Endothelial cell of umbilical vein (primary cell): ENCODE results near the gene PERP. TPM values are rescaled to one million over a fixed set of nuclear protein-coding genes. Genes with fewer than 3 reads are reported as not detected.

Source experiments
- BruUV-seq: library from RNA; stranded (reverse); fragments of 400-500 nt; replicated peaks from 2 replicates; lab custom pipeline; 2021; lab: Mats Ljungman, UMichigan
- CTCF ChIA-PET: fragments of 300-600, 350-600 bp; sonication (Branson Sonifier 250); formaldehyde crosslinking; loops from one replicate; lab custom pipeline; 2021; ENCODE audit warnings: antibody characterized with exemption, inconsistent platforms; lab: Charles Lee
- POLR2A ChIA-PET: fragments of 300-600, 350-600 bp; sonication (Branson Sonifier 250); formaldehyde crosslinking; loops from one replicate; lab custom pipeline; 2021; ENCODE audit warnings: antibody characterized with exemption, inconsistent platforms; lab: Charles Lee
- DNase-seq: peaks from one replicate; pipeline ENCODE4 v3.0.0-alpha.2; 2011; ENCODE audit warnings: low read depth, low spot score
- FAIRE-seq: peaks from 2 replicates; lab custom pipeline; 2011; peaks lifted over from hg19 to GRCh38; lab: Jason Lieb, UNC
- H2AFZ ChIP-seq: 2 replicates; pipeline ENCODE4 v1.6.0; 2012; ENCODE audit warnings: low read depth, low read length, control low read depth, inconsistent platforms
- H3K27ac ChIP-seq: 2 replicates; pipeline ENCODE4 v1.5.1; 2011; ENCODE audit warnings: low read depth, mild to moderate bottlenecking, control low read depth, low read length, moderate library complexity; ENCODE audit not compliant: insufficient read depth
- H3K27me3 ChIP-seq, 2 experiments: 2 replicates each; pipeline versions ENCODE4 v1.6.0 to v1.6.1; 2011; ENCODE audit warnings: low read length in 2 of 2, mixed read lengths in 1 of 2; ENCODE audit not compliant: control insufficient read depth in 2 of 2, insufficient read depth in 2 of 2
- H3K36me3 ChIP-seq, 2 experiments: 2 replicates in 1 of 2; 3 replicates in 1 of 2; pipeline ENCODE4 v1.5.1; 2011; ENCODE audit warnings: low read length in 2 of 2, mild to moderate bottlenecking in 1 of 2, moderate library complexity in 1 of 2; ENCODE audit not compliant: control insufficient read depth in 2 of 2, insufficient read depth in 2 of 2; ENCODE audit errors: extremely low read depth in 1 of 2
- H3K4me1 ChIP-seq: 3 replicates; pipeline ENCODE4 v1.5.1; 2011; ENCODE audit warnings: mild to moderate bottlenecking, low read length; ENCODE audit not compliant: control insufficient read depth, insufficient read depth; ENCODE audit errors: extremely low read depth
- H3K4me2 ChIP-seq: 2 replicates; pipeline ENCODE4 v1.6.1; 2011; ENCODE audit warnings: low read length, control low read depth, mixed read lengths; ENCODE audit not compliant: insufficient read depth
- H3K4me3 ChIP-seq, 3 experiments: fragments of 200-600 bp in 1 of 3; sonication (generic), shearing (Covaris generic) in 1 of 3; replicated peaks in 1 of 3; 2 replicates each; pipeline ENCODE4 v1.5.1; 2011 to 2016; ENCODE audit warnings: control low read depth in 3 of 3, low read length in 3 of 3, mild to moderate bottlenecking in 2 of 3, inconsistent platforms in 1 of 3, low read depth in 1 of 3, moderate library complexity in 1 of 3; ENCODE audit not compliant: insufficient read depth in 1 of 3
- H3K79me2 ChIP-seq: 2 replicates; pipeline ENCODE4 v1.6.0; 2012; ENCODE audit warnings: low read length, inconsistent platforms; ENCODE audit not compliant: control insufficient read depth, insufficient read depth
- H3K9ac ChIP-seq: replicated peaks from 2 replicates; pipeline ENCODE3; 2011; ENCODE audit warnings: low read length, control low read depth; ENCODE audit not compliant: insufficient read depth; ENCODE audit errors: extremely low read depth
- H3K9me1 ChIP-seq: replicated peaks from 3 replicates; pipeline ENCODE4 v1.6.0; 2011; ENCODE audit warnings: mild to moderate bottlenecking, low read length; ENCODE audit not compliant: control insufficient read depth, insufficient read depth; ENCODE audit errors: extremely low read depth
- H3K9me3 ChIP-seq: replicated peaks from 2 replicates; pipeline ENCODE4 v1.5.1; 2012; ENCODE audit warnings: low read length, inconsistent platforms; ENCODE audit not compliant: control insufficient read depth, insufficient read depth
- H4K20me1 ChIP-seq: replicated peaks from 2 replicates; pipeline ENCODE3; 2011; ENCODE audit warnings: mild to moderate bottlenecking, low read length; ENCODE audit not compliant: control insufficient read depth, insufficient read depth; ENCODE audit errors: extremely low read depth
- FOS ChIP-seq: IDR thresholded peaks from 2 replicates; pipeline ENCODE4 v1.6.1; 2011; ENCODE audit warnings: mild to moderate bottlenecking, low read length, moderate library complexity, borderline replicate concordance; ENCODE audit not compliant: insufficient read depth
- MYC ChIP-seq: IDR thresholded peaks from one replicate; pipeline ENCODE4 v1.6.1; 2011; ENCODE audit warnings: mild to moderate bottlenecking, low read depth, low read length
- POLR2A ChIP-seq: IDR thresholded peaks from 2 replicates; pipeline ENCODE4 v1.6.1; 2012; ENCODE audit warnings: low read depth, mild to moderate bottlenecking, control low read depth, low read length
- dilution Hi-C: fragments of 300-500 bp; cut with MboI; formaldehyde crosslinking; loops from one replicate; pipeline ENCODE4 v1.15.0; 2019; ENCODE audit warnings: low sequenced_read_pairs; ENCODE audit not compliant: extremely low pct_ligation_motif_present
- intact Hi-C: fragments of 100-400 bp; cut with micrococcal nuclease; formaldehyde crosslinking; loops from one replicate; pipeline ENCODE4 v1.10.0; 2022
- polyA plus RNA-seq, 4 experiments: library from polyadenylated mRNA; depleted of rRNA in 3 of 4; stranded (reverse) in 3 of 4; unstranded in 1 of 4; fragments of >200 nt; gene quantifications; 2 replicates each; pipeline versions ENCODE4 v1.2.1 to v1.2.3, GENCODE V29; 2011 to 2012; ENCODE audit warnings: missing spikeins in 1 of 4
- total RNA-seq: library from RNA; stranded (reverse); gene quantifications from 2 replicates; pipeline ENCODE4 v1.2.3, GENCODE V29; 2021

Gene PERP
- total and polyA plus RNA-seq, 2 donors (not counting 3 experiments of a cell fraction or from before 2014, with no cell fraction given) = 15.7 to 27.4 TPM

- Histone ChIP-seq H3K4me3 (no peak overlapping the region), H3K79me2 (no peaks in the 10 kb centered on the region), H2AFZ (no peak overlapping the region), H3K4me2 (no peak overlapping the region), H4K20me1 (no peaks in the 10 kb centered on the region), H3K36me3 (no peaks in the 10 kb centered on the region), H3K27ac (no peak overlapping the region), H3K4me1 (peaks cover 7% of the 10 kb centered on the region), H3K27me3 (peaks cover 0 to 3% of the 10 kb centered on the region in 2 experiments), H3K9me3 (no peaks in the 10 kb centered on the region), H3K9me1 (no peaks in the 10 kb centered on the region), H3K9ac (no peak overlapping the region)
- TF ChIP-seq FOS (peak; percentile 7), MYC (no peak)
- dilution Hi-C loops = no loop called here
- ChIA-PET POLR2A (no interaction called here), CTCF (interaction anchor here (1.0 to 1.7 kb wide), 3 partner anchors 19 to 82 kb away, joined by 3 to 8 read pairs (median 4); no protein-coding TSS in a partner anchor)
- no TSS peak for BruUV-seq
- no peak for DNase-seq
- FAIRE-seq = peak; percentile 12
- intact Hi-C loops = no loop called here
These were observed 20.5 kb downstream of the PERP start for GRCh38 chr6:138086573-138087196.

GRCh38 chr6:138085839-138086222 is 21.4 kb downstream of the PERP start:
- H3K36me3 ChIP-seq = no peaks in the 10 kb centered on the region
- FAIRE-seq (no peak), DNase-seq (no peak)
- H3K4me3 ChIP-seq = no peak overlapping the region
- no TSS peak for BruUV-seq
- ChIA-PET POLR2A (no interaction called here), CTCF (interaction anchor here (1.7 kb wide), 1 partner anchor 81 kb away, joined by 8 read pairs; no protein-coding TSS in a partner anchor)
- H4K20me1 ChIP-seq = no peaks in the 10 kb centered on the region
- dilution Hi-C loops (no loop called here), intact Hi-C loops (no loop called here)
- H3K27me3 ChIP-seq = peaks cover 0 to 3% of the 10 kb centered on the region in 2 experiments
- H2AFZ ChIP-seq = no peak overlapping the region
- H3K9me3 ChIP-seq = no peaks in the 10 kb centered on the region
- H3K4me1 ChIP-seq = peaks cover 7% of the 10 kb centered on the region
- H3K4me2 ChIP-seq = no peak overlapping the region
- H3K9me1 ChIP-seq = no peaks in the 10 kb centered on the region
- no peak overlapping the region for H3K9ac ChIP-seq
- no peaks in the 10 kb centered on the region for H3K79me2 ChIP-seq
- TF ChIP-seq MYC (no peak), POLR2A (no peak)
- H3K27ac ChIP-seq = no peak overlapping the region
